HAP-1 (cell line): ENCODE results near the gene AIG1.
"Not testable (repeated sequence)": the region's sequence is repeated elsewhere in the genome, so short reads cannot be mapped to it uniquely, and the experiment has no call there.

Experiments used
- DNase-seq, 2 experiments: peaks; one replicate each; pipeline ENCODE4 v3.0.0-alpha.2; 2016 to 2020; ENCODE audit warnings: low spot score in 2 of 2
- H3K27me3 ChIP-seq: fragments of 250-450 bp; sonication (Bioruptor Pico); 2 replicates; pipeline ENCODE4 v1.5.1; 2020; ENCODE audit warnings: low read depth, mild to moderate bottlenecking, moderate library complexity
- H3K36me3 ChIP-seq: fragments of 250-450 bp; sonication (Bioruptor Pico); replicated peaks from 2 replicates; pipeline ENCODE4 v1.5.1; 2020; ENCODE audit warnings: mild to moderate bottlenecking
- H3K4me1 ChIP-seq: fragments of 250-450 bp; sonication (Bioruptor Pico); 2 replicates; pipeline ENCODE4 v1.5.1; 2020; ENCODE audit warnings: mild to moderate bottlenecking
- H3K4me3 ChIP-seq: fragments of 250-450 bp; sonication (Bioruptor Pico); 2 replicates; pipeline ENCODE4 v1.5.1; 2020; ENCODE audit warnings: mild to moderate bottlenecking, moderate library complexity
- H3K9me3 ChIP-seq: fragments of 250-450 bp; sonication (Bioruptor Pico); 2 replicates; pipeline ENCODE4 v1.5.1; 2020; ENCODE audit warnings: mild to moderate bottlenecking, moderate library complexity
- in situ Hi-C: fragments of 300-500 bp; cut with MboI; formaldehyde crosslinking; loops from 3 replicates; pipeline ENCODE4 v1.14.3; 2020; ENCODE audit warnings: low sequenced_read_pairs, inconsistent platforms, mixed read lengths

The AIG1 gene

GRCh38 chr6:143130928-143131327 lies 70.2 kb downstream of the AIG1 start:
- in situ Hi-C loops, result no loop called here
- no peaks in the 10 kb centered on the region for H3K4me1 ChIP-seq
- H3K9me3 ChIP-seq, result no peaks in the 10 kb centered on the region
- DNase-seq, result no peak
- H3K27me3 ChIP-seq, result no peaks in the 10 kb centered on the region
- H3K36me3 ChIP-seq, result no peaks in the 10 kb centered on the region
- H3K4me3 ChIP-seq, result no peak overlapping the region

GRCh38 chr6:143135325-143135724 lies 74.6 kb downstream of the AIG1 start:
- in situ Hi-C loops, result no loop called here
- no peak for DNase-seq
- no peaks in the 10 kb centered on the region for H3K27me3 ChIP-seq

GRCh38 chr6:143135797-143136561 lies 75.3 kb downstream of the AIG1 start:
- DNase-seq, result no peak
- H3K27me3 ChIP-seq, result no peaks in the 10 kb centered on the region
- no peaks in the 10 kb centered on the region for H3K4me1 ChIP-seq
- H3K36me3 ChIP-seq, result no peaks in the 10 kb centered on the region
- no peaks in the 10 kb centered on the region for H3K9me3 ChIP-seq
- H3K4me3 ChIP-seq, result no peak overlapping the region
- in situ Hi-C loops, result no loop called here

More at GRCh38 chr6:143135325-143135724, 74.6 kb downstream of the AIG1 start:
- no peaks in the 10 kb centered on the region for H3K9me3 ChIP-seq
- no peak overlapping the region for H3K4me3 ChIP-seq
- no peaks in the 10 kb centered on the region for H3K36me3 ChIP-seq
- H3K4me1 ChIP-seq, result no peaks in the 10 kb centered on the region

- no peak overlapping the region for H3K4me3 ChIP-seq
- H3K27me3 ChIP-seq, result no peaks in the 10 kb centered on the region
- H3K4me1 ChIP-seq, result no peaks in the 10 kb centered on the region
- in situ Hi-C loops, result no loop called here
- H3K9me3 ChIP-seq, result no peaks in the 10 kb centered on the region
- no peak for DNase-seq
- H3K36me3 ChIP-seq, result no peaks in the 10 kb centered on the region
These were observed 76.0 kb downstream of the AIG1 start for GRCh38 chr6:143136647-143137046.

- Histone ChIP-seq H3K36me3 (no peaks in the 10 kb centered on the region), H3K4me3 (no peak overlapping the region), H3K9me3 (no peaks in the 10 kb centered on the region), H3K27me3 (no peaks in the 10 kb centered on the region), H3K4me1 (no peaks in the 10 kb centered on the region)
- no peak for DNase-seq
- in situ Hi-C loops, result no loop called here
These were observed 78.6 kb downstream of the AIG1 start for GRCh38 chr6:143139239-143139784.

GRCh38 chr6:143139884-143140283 lies 79.2 kb downstream of the AIG1 start:
- H3K4me3 ChIP-seq, H3K4me1 ChIP-seq, in situ Hi-C loops, H3K9me3 ChIP-seq, DNase-seq, H3K36me3 ChIP-seq, H3K27me3 ChIP-seq: not testable (repeated sequence)

GRCh38 chr6:143140767-143141166 lies 80.1 kb downstream of the AIG1 start:
- Histone ChIP-seq H3K9me3 (no peaks in the 10 kb centered on the region), H3K4me3 (no peak overlapping the region), H3K4me1 (no peaks in the 10 kb centered on the region), H3K27me3 (no peaks in the 10 kb centered on the region), H3K36me3 (no peaks in the 10 kb centered on the region)
- no peak for DNase-seq
- in situ Hi-C loops, result no loop called here

GRCh38 chr6:143141442-143141841 lies 80.8 kb downstream of the AIG1 start:
- DNase-seq, result no peak
- Histone ChIP-seq H3K4me1 (peaks cover 3% of the 10 kb centered on the region), H3K36me3 (no peaks in the 10 kb centered on the region), H3K27me3 (no peaks in the 10 kb centered on the region), H3K9me3 (no peaks in the 10 kb centered on the region), H3K4me3 (no peak overlapping the region)
- in situ Hi-C loops, result no loop called here

GRCh38 chr6:143146186-143146851 lies 85.6 kb downstream of the AIG1 start:
- no peak for DNase-seq
- H3K27me3 ChIP-seq, result no peaks in the 10 kb centered on the region

GRCh38 chr6:143149771-143150170 lies 89.1 kb downstream of the AIG1 start:
- Histone ChIP-seq H3K36me3 (no peaks in the 10 kb centered on the region), H3K4me3 (no peak overlapping the region), H3K9me3 (no peaks in the 10 kb centered on the region), H3K4me1 (peaks cover 9% of the 10 kb centered on the region), H3K27me3 (no peaks in the 10 kb centered on the region)
- in situ Hi-C loops, result no loop called here
- DNase-seq, result no peak

More at GRCh38 chr6:143146186-143146851, 85.6 kb downstream of the AIG1 start:
- Histone ChIP-seq H3K9me3 (no peaks in the 10 kb centered on the region), H3K4me1 (peaks cover 9% of the 10 kb centered on the region), H3K4me3 (no peak overlapping the region), H3K36me3 (no peaks in the 10 kb centered on the region)
- in situ Hi-C loops, result no loop called here

GRCh38 chr6:143150281-143150680 lies 89.6 kb downstream of the AIG1 start:
- H3K27me3 ChIP-seq, result no peaks in the 10 kb centered on the region
- DNase-seq, result no peak
- in situ Hi-C loops, result no loop called here
- no peak overlapping the region for H3K4me3 ChIP-seq
- no peaks in the 10 kb centered on the region for H3K9me3 ChIP-seq
- peaks cover 9% of the 10 kb centered on the region for H3K4me1 ChIP-seq
- no peaks in the 10 kb centered on the region for H3K36me3 ChIP-seq

- Histone ChIP-seq H3K4me3 (no peak overlapping the region), H3K4me1 (peaks cover 6% of the 10 kb centered on the region), H3K9me3 (no peaks in the 10 kb centered on the region), H3K27me3 (no peaks in the 10 kb centered on the region), H3K36me3 (no peaks in the 10 kb centered on the region)
- DNase-seq, result no peak
- in situ Hi-C loops, result no loop called here
These were observed 90.7 kb downstream of the AIG1 start for GRCh38 chr6:143151381-143151780.

- no peaks in the 10 kb centered on the region for H3K36me3 ChIP-seq
- no peaks in the 10 kb centered on the region for H3K4me1 ChIP-seq
- H3K27me3 ChIP-seq, result no peaks in the 10 kb centered on the region
These were observed 95.0 kb downstream of the AIG1 start for GRCh38 chr6:143155681-143156080.

GRCh38 chr6:143157131-143157530 lies 96.4 kb downstream of the AIG1 start:
- no peak for DNase-seq
- in situ Hi-C loops, result no loop called here
- Histone ChIP-seq H3K9me3 (no peaks in the 10 kb centered on the region), H3K27me3 (no peaks in the 10 kb centered on the region), H3K4me1 (no peaks in the 10 kb centered on the region), H3K36me3 (no peaks in the 10 kb centered on the region), H3K4me3 (no peak overlapping the region)

More at GRCh38 chr6:143155681-143156080, 95.0 kb downstream of the AIG1 start:
- no peak overlapping the region for H3K4me3 ChIP-seq
- H3K9me3 ChIP-seq, result no peaks in the 10 kb centered on the region
- in situ Hi-C loops, result no loop called here
- DNase-seq, result no peak
